NCI-H1092 treated with DMSO at 0.1 percent for 48 hours (cell line): ENCODE measurements around the gene EPHA3.
A peak's percentile ranks its signal among the peaks of the same experiment; 100 is the strongest.

Experiments used
- DNase-seq: peaks from one replicate; lab custom pipeline; 2025; lab: John Stamatoyannopoulos, UW

EPHA3 gene

GRCh38 chr3:89145995-89146394 is 38.6 kb downstream of the EPHA3 start:
- DNase-seq: no peak

- no peak for DNase-seq
Observed at GRCh38 chr3:89154416-89154815, 47.0 kb downstream of the EPHA3 start.

- DNase-seq: no peak
Observed at GRCh38 chr3:89155811-89156210, 48.4 kb downstream of the EPHA3 start.

- DNase-seq: no peak
Observed at GRCh38 chr3:89157575-89157974, 50.2 kb downstream of the EPHA3 start.

- no peak for DNase-seq
Observed at GRCh38 chr3:89159605-89160004, 52.2 kb downstream of the EPHA3 start.

GRCh38 chr3:89164774-89165173 is 57.4 kb downstream of the EPHA3 start:
- DNase-seq: no peak

GRCh38 chr3:89165636-89166263 is 58.3 kb downstream of the EPHA3 start:
- DNase-seq: no peak

- DNase-seq: no peak
Observed at GRCh38 chr3:89171687-89172545, 64.5 kb downstream of the EPHA3 start.

- DNase-seq: no peak
Observed at GRCh38 chr3:89173546-89173945, 66.1 kb downstream of the EPHA3 start.

- DNase-seq: no peak
Observed at GRCh38 chr3:89179355-89180001, 72.1 kb downstream of the EPHA3 start.

GRCh38 chr3:89180334-89180733 is 72.9 kb downstream of the EPHA3 start:
- no peak for DNase-seq

GRCh38 chr3:89182056-89182455 is 74.6 kb downstream of the EPHA3 start:
- no peak for DNase-seq

GRCh38 chr3:89184151-89184995 is 77.0 kb downstream of the EPHA3 start:
- no peak for DNase-seq

- no peak for DNase-seq
Observed at GRCh38 chr3:89186456-89186855, 79.0 kb downstream of the EPHA3 start.

- DNase-seq: no peak
Observed at GRCh38 chr3:89198591-89198990, 91.2 kb downstream of the EPHA3 start.

GRCh38 chr3:89212619-89213018 is 105.2 kb downstream of the EPHA3 start:
- no peak for DNase-seq

- no peak for DNase-seq
Observed at GRCh38 chr3:89216016-89216739, 108.8 kb downstream of the EPHA3 start.

- DNase-seq: no peak
Observed at GRCh38 chr3:89217148-89217685, 109.8 kb downstream of the EPHA3 start.

GRCh38 chr3:89221924-89222323 is 114.5 kb downstream of the EPHA3 start:
- DNase-seq: no peak

- peak; percentile 2 for DNase-seq
Observed at GRCh38 chr3:89223188-89223587, 115.8 kb downstream of the EPHA3 start.

- no peak for DNase-seq
Observed at GRCh38 chr3:89227218-89227617, 119.8 kb downstream of the EPHA3 start.
